Esophagus squamous epithelium (tissue), 4 donors: Measurements from ENCODE around the gene FGFRL1.
"Not testable (repeated sequence)": the region's sequence is repeated elsewhere in the genome, so short reads cannot be mapped to it uniquely, and the experiment has no call there.

Experiments used
- CTCF ChIP-seq, 6 experiments: fragments of 450-650 bp in 4 of 6; fragments of 200-600 bp in 2 of 6; sonication (generic) in 2 of 6; IDR thresholded peaks; one replicate each; pipeline ENCODE4 v1.5.1; 2016 to 2019; ENCODE audit warnings: antibody characterized with exemption in 6 of 6, mild to moderate bottlenecking in 4 of 6, moderate library complexity in 4 of 6
- POLR2A ChIP-seq, 4 donors: fragments of 450-650 bp; IDR thresholded peaks; one replicate each; pipeline ENCODE4 v1.6.1; 2017; ENCODE audit warnings: antibody characterized with exemption in 4 of 4, mild to moderate bottlenecking in 4 of 4, moderate library complexity in 3 of 4

GRCh38 chr4:1053891-1054290, 42.5 kb downstream of the FGFRL1 start:
- TF ChIP-seq CTCF, POLR2A (IDR thresholded peaks at IDR 0.05): not testable (repeated sequence)
